Heart left ventricle (tissue), 13 donors: ENCODE measurements around the gene ZNF628.

ENCODE experiments used
- CTCF ChIP-seq, 12 donors: fragments of 200-600 bp; sonication (generic) in 4 of 12; IDR thresholded peaks; one replicate each; pipeline versions ENCODE4 v1.5.0 to v1.8.0; 2018 to 2022; ENCODE audit warnings: antibody characterized with exemption in 12 of 12, mild to moderate bottlenecking in 5 of 12
- POLR2A ChIP-seq, 2 donors: fragments of 450-650 bp; IDR thresholded peaks; one replicate each; pipeline ENCODE4 v1.6.1; 2017; ENCODE audit warnings: antibody characterized with exemption in 2 of 2, mild to moderate bottlenecking in 2 of 2, moderate library complexity in 2 of 2
- donor health status: ischemic (EF 13 %, LVEDD 7.1; RV severe dilation, severe dysfunction).
- donor health status: DM: no; HTN: yes; CAD: no.
- donor health status: DM: no; HTN: no; CAD: no.
- donor health status: ischemic (EF 25% LVEDD 6.9; RV normal size, moderate dysfunction).
- donor health status: ischemic (EF 25% LVEDD 5.7; RV mildly dilated, moderate dysfunction).
- donor health status: ischemic (EF 35%, LVEDD 5.7; RV mildly dilated, moderate dysfunction).
- donor health status: nonischemic (EF 11% LVEDD 7.7; RV severe dilation, severe dysfunction).
- donor health status: DM: yes; HTN: yes; CAD: no.
- donor health status: PGD.
- donor health status: ischemic (EF 29% LVEDD 5.4; RV normal size, mild dysfunction).
- donor health status: nonischemic (EF 23%, LVEDD 6.1; RV moderate dilation, normal function).

- TF ChIP-seq POLR2A (IDR thresholded peaks at IDR 0.05): no peak
- TF ChIP-seq CTCF (IDR thresholded peaks at IDR 0.05): no peak
These were observed 39.0 kb upstream of the ZNF628 start for GRCh38 chr19:55437410-55437809.
